ENCODE data around the gene TMEM239.
"Not testable (repeated sequence)": the region's sequence is repeated elsewhere in the genome, so short reads cannot be mapped to it uniquely, and the experiment has no call there.

Gene TMEM239

GRCh38 chr20:2816030-2816582 is at the start of gene TMEM239:
Gene TMEM239 (plus strand): TSS chr20:2816364. CDS start chr20:2816555, 191 bp downstream.
- no peak for DNase-seq

- peak; percentile 7 to 31 for DNase-seq
Measured at GRCh38 chr20:2767768-2768631, 48.2 kb upstream of the TMEM239 start.

GRCh38 chr20:2768632-2769015 is 47.5 kb upstream of the TMEM239 start:
- DNase-seq, result no peak

- DNase-seq, result not testable (repeated sequence)
Measured at GRCh38 chr20:2770091-2770490, 46.1 kb upstream of the TMEM239 start.

GRCh38 chr20:2771631-2772080 is 44.5 kb upstream of the TMEM239 start:
- no peak for DNase-seq

GRCh38 chr20:2773812-2774211 is 42.4 kb upstream of the TMEM239 start:
- no peak for DNase-seq

- no peak for DNase-seq
Measured at GRCh38 chr20:2775139-2775538, 41.0 kb upstream of the TMEM239 start.

- DNase-seq, result no peak
Measured at GRCh38 chr20:2778602-2779321, 37.4 kb upstream of the TMEM239 start.

- DNase-seq, result no peak
Measured at GRCh38 chr20:2780948-2781347, 35.2 kb upstream of the TMEM239 start.

- DNase-seq, result no peak
Measured at GRCh38 chr20:2783908-2784566, 32.1 kb upstream of the TMEM239 start.

- no peak for DNase-seq
Measured at GRCh38 chr20:2793471-2793870, 22.7 kb upstream of the TMEM239 start.

- DNase-seq, result no peak
Measured at GRCh38 chr20:2794202-2794748, 21.9 kb upstream of the TMEM239 start.

- no peak for DNase-seq
Measured at GRCh38 chr20:2794866-2795447, 21.2 kb upstream of the TMEM239 start.

- no peak for DNase-seq
Measured at GRCh38 chr20:2795451-2795850, 20.7 kb upstream of the TMEM239 start.

- DNase-seq, result no peak
Measured at GRCh38 chr20:2796011-2796660, 20.0 kb upstream of the TMEM239 start.

- DNase-seq, result no peak
Measured at GRCh38 chr20:2797136-2797983, 18.8 kb upstream of the TMEM239 start.

- DNase-seq, result no peak
Measured at GRCh38 chr20:2798095-2798805, 17.9 kb upstream of the TMEM239 start.

- DNase-seq, result no peak
Measured at GRCh38 chr20:2798814-2799213, 17.4 kb upstream of the TMEM239 start.

GRCh38 chr20:2799271-2799670 is 16.9 kb upstream of the TMEM239 start:
- DNase-seq, result no peak

Data from NCI-H446 (cell line).